GM19099 (cell line): ENCODE results near the gene EXOC1.

ENCODE experiments used
- POLR2A ChIP-seq: IDR thresholded peaks from 3 replicates; pipeline ENCODE4 v1.6.1; 2011; ENCODE audit warnings: low read depth; ENCODE audit not compliant: insufficient read length; ENCODE audit errors: extremely low read depth

The EXOC1 gene

DNA sequence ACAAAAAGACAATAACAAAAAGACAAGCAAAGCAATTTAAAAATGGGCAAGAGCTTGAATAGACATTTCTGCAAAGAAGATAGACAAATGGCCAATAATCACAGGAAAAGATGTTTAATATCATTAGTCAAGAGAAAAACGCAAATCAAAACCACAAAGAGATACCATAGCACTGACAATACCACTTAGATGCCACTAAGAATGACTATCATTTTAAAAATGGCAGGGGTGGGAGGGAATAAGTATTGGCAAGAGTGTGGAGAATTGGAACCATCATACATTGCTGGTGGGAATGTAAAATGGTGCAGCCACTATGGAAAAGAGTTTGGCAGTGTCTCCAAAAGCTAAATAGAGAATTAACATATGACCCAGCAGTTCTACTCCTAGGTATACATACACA is 15.1 kb upstream of the EXOC1 start:
- TF ChIP-seq POLR2A = no peak

DNA sequence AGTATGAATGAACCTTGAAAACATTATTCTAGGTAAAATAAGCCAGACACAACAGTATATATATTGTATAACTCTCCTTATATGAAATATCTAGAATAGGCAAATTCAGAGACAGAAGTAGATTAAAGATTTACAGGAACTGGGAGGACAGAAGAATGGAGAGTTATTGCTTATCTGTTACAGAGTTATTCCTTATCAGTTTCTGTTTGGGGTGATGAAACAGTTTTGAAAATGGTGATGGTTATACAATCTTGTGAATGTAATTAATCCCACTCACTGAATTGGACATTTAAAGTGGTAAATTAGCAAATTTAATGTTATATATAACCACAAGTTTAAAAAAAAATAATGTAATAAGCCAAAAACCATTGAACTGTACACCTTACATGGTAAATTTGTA is 14.5 kb upstream of the EXOC1 start:
- TF ChIP-seq POLR2A = no peak

DNA sequence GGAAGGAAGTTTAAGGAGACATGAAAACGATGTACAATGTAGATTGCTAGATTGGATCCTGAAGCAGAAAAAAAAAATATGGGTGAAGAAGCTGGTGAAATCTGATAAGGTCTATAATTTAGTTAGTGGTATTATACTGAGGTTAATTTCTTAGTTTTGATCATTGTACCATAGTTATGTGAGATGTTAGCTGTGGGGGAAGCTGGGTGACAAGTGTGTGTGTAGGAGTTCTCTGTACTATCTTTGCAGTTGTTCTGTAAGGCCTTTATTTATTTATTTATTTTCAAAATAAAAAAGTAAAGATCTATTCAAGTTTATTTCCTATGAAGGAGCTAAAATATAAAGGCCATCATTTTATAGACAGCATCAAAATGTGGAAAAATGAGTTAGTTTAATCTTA is 12.5 kb upstream of the EXOC1 start:
- TF ChIP-seq POLR2A = no peak

DNA sequence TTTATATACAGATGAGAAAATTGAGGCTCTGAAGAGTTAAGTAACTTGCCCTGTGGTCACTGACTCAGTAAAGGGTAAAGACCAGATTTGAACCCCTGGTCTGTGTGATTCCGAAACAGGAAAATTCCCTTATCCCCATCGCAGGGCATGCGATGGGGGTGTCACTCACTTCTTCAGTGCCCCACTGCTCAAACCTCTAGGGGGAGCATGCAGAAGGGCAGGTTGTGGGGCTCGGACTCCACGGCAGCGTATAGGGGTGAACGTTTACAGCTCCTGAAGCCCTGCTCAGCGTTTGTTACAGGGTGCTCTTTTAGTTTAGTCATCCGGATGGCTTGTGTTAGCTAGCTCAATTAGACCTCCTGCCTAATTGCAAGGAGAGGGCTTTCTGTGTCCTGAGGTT is 3.7 kb upstream of the EXOC1 start:
- TF ChIP-seq POLR2A = no peak

DNA sequence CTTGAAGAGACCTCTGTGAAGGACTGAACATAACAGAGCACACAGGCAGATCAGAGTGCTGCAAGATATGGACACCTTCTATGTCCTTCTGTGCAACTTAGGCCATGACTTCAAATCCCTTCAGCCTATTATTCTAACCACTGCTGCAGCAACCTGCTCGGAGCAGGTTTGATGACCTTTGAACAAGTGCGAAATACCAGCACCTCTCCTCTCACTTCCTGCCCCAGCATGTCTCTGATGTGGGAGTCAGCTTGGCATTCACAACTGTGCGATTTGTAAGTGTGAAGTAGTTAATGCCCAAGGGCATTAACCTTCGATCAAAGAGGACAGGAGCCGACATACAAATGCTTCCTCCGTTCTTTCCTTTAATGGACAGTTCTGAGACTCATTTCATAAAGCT is 1.6 kb upstream of the EXOC1 start:
- TF ChIP-seq POLR2A = no peak

DNA sequence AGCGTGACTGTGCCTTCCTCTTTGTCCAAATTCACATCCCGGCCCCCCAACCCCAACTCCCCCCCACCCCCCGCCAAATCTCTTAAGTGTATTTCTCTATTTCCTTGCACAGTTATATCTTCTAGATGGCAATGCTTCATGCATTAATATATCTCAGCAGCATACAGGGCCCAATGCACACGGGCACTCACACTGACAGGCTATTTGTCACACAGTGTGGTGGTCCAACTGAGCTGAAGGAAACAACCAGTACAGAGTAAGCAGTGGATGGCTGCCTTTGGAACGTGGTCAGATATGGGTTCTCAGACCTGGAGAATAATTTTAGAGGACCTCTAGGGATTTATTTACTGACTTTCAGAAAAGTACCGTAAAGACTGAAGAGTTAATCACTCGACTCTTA is 681 bp downstream of the EXOC1 start:
- TF ChIP-seq POLR2A = no peak

DNA sequence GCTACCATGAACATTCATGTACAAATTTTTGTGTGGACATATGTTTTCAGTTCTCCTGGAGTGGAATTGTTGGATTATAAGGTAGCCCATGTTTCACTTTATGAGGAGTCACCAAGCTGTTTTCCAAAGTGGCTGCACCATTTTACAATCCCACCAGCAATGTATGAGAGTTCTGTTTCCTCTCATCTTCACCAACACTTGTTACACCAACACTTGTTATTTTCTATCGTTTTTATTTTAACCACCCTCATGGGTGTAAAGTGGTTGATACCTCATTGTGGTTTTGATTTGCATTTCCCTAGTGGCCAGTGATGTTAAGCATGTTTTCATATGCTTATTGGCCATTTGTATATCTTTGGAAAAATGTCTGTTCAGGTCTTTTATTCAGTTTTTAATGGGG is 4.1 kb downstream of the EXOC1 start:
- no peak for TF ChIP-seq POLR2A

DNA sequence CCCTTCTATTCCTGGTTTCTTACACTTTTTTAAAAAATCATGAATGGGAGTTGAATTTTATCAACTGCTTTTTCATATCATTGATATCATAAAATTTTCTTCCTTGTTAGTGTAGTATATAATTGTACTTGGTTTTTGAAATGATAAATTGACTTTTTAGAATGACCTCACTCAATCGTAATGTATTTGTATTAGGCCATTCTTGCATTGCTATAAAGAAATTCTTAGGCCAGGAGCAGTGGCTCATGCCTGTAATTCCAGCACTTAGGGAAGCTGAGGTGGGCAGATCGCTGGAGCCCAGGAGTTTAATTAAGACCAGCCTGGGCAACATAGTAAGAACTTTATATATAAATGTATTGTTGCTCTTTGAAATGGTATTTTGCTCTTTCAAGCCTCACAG is 6.3 kb downstream of the EXOC1 start:
- no peak for TF ChIP-seq POLR2A

DNA sequence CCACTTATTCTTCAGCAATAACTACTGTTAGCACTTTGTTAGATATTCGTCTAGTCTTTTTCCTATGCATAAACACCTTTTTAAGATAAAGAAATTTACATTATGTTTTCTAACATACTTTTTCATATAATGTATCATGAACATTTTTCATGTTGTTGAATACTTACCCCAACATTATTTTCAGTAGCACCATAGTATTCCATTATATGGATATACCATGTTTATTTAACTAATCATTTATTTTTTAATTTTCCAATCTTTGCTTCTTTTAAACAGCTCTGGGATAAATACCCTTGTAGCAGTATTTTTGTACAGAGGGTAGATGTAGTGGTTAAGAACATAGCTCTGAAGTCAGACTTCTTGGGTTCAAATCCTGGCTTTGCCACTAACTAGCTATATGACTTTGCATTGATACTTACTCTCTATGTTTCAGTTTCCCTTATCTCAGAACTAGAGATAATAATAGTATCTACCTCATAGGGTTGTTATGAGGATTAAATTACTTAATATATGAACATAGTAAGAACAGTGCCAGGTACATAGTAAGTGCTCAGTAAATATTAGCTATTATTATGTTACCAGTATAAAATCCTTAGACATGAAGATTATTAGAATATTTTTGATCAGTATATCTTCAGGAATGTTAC is 11.3 kb downstream of the EXOC1 start:
- TF ChIP-seq POLR2A = no peak

DNA sequence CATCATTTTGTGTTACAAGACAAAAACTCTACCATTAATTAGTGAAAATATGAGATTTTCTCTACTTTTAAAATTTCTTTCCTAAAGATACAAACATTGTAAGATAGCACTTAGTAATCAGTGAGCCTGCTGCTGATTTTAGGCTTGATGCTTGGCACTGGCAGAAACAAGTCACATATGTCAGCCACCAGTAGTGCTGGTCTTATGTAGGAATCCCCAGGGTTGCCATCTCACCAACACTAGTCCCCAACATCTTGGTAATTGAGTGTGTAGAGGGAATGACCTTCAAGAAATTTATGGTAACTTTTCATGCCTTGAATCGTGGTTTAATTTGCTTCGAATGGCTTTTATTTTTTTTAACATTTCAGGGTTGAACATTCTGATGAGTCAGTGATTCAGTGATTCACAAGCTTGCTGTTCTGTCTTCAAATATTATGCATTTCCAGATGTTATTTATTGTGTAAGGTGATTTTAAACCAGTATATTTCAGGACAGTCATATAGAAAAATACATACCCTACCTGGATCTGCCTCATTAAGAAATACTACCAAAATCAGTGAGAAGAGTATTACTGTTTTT is 11.9 kb downstream of the EXOC1 start:
- no peak for TF ChIP-seq POLR2A

DNA sequence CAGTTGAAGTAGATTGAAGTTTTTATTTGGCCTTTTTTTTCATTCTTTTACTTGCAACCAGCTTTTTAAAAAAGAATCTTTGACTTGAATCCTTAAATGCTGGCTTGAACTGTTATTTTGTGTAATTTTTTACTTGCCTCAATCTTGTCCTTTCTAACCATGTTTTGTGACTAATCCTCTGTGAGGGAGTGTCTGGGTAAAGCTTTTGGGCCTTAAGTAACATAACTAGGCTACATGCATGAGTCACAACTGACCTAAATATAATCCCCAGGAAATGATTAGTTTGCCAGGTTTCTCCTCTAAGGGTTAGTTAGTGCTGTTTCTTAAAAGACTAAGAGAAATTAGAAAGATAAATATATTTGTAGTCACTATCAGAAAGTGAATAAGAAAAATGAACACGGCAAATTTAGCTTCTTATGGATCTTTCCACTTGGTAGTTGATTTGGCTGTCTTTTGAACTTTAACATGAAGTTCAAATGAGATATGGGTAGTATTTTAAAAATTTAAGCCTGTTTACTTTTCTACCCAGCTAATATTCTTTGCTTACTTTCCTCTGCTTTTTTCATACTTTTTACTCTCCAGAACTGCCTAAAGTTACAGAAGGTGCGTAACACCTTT is 13.0 kb downstream of the EXOC1 start:
- TF ChIP-seq POLR2A = no peak

DNA sequence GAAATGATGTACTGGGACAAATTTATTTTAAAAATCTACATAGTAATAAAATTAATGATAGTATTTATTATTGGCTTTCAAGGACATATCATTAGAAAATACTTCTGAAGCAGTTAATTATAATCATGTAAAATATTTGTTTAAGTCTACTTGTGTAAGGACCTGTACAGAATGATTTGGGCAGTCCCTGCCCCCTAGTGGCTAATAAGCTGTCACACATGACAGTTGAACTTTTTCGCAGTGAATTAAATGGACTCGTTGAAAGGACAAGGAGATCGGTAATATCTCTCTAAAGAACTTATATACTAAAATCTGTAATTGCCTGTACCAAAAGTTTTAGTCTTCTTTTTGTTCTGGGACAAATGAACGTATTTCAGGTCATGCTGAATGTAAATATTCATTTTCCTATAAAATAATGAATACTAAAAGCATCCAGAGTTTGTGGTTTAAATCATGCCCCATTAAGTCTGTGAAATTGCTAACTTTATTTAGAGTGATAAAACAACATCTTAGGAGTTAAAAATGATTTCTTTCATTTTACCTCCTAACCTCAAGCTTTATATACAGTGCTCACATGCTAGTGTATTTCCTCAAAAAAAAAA is 13.6 kb downstream of the EXOC1 start:
- no peak for TF ChIP-seq POLR2A

DNA sequence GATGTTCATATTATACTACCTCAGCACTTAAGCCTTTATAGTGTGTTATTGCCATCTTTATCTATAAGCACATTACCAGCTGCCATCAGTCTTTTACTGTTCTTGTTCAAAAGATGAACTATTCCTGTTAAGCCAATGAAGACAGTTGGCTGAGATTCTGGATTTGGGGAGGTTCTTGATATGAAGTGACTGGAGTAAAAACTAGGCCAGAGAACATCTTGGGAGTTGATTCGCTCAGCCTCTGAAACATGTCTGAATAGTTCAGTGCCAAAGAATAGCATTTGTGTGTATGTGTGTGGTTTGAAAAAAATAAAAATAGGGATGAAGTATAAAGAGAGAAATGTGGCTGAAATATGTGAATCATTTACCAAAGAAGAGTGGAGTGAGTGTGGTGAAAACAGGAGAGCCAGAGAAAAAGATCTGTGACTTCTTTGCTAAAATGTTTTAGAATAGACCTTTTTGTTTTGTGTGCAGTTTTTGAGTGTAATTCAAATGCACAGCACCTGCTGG is 15.2 kb downstream of the EXOC1 start:
- no peak for TF ChIP-seq POLR2A

DNA sequence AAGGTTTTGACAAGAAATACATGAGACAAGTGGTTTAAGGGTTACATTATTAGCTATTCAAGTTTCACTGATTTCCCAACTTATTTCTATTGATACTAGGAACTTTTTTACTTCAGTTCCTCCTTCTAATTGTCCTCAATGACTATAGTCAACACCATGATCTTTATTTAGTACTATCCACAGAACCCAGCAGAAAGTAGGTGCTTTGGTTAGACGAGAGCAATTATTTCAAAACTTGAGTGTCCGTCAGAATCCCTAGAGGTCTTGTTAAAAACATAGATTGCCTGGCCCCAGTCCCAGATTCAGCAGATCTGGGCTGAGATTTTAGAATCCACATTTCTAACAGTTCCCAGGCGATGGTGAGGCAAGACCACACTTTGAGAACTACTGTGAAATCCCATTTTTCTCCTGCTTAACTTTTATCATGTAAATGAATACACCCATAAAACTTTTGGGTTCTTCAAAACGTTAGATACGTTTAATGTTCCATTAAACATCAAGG is 17.9 kb downstream of the EXOC1 start:
- TF ChIP-seq POLR2A = no peak

DNA sequence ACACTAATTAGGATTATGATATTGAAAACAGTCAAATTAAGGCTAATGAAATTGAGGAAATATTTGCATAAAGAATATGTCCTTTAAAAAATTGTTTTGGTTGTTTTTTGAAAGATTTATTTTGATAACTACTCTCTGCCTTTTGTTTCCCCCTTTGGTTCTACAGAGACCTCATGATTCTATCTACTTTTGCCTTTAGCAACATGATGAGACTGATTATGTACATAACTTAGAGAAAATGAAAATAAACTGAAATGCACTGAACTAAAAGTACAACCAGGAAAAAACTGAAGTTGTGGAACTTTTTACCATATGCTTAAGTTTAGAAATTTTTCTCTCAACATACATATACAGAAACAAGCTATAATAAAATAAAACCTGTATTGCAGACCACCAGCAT is 21.4 kb downstream of the EXOC1 start:
- TF ChIP-seq POLR2A = no peak

DNA sequence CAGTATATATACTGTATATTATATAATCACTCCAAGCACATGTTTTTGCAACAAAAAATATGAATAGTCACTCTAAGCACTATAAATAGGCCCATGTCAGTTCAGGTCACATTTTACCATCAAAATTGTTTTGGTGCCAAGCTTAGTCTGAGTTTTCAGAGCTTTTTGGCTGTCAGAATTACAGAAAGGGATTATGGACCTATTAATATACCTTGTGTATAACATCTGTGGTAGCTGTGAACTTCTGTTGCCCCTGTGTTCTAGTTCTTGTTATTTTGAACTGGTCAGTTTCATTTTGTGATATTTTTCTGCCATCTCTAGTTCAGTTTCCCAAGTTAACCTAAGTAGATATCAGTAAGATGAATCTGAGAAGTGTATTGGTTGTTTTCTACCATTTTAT is 22.9 kb downstream of the EXOC1 start:
- no peak for TF ChIP-seq POLR2A
